ENCODE results near the gene RBM38.

DNA sequence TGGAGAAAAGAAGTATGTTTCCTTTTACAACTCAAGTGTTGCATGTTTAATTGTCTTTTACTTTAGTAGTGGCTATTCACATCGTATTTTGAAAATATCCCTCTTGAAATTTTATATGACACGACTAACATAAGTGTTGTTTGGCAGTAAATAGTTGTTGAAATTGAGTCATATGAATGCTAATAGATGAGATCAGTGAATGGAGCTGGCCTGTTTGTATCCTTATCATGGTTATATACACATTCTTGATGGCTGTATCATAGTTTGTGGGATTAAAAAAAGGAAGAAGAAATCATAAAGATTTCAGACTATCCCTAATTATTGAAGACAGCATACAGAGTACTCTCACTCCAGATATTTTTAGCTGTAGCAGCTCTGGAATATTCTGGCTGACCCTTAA lies 48.4 kb upstream of the RBM38 start:
- TF ChIP-seq EP300 (IDR thresholded peaks at IDR 0.05) = no peak
- TF ChIP-seq, protein P1, sequence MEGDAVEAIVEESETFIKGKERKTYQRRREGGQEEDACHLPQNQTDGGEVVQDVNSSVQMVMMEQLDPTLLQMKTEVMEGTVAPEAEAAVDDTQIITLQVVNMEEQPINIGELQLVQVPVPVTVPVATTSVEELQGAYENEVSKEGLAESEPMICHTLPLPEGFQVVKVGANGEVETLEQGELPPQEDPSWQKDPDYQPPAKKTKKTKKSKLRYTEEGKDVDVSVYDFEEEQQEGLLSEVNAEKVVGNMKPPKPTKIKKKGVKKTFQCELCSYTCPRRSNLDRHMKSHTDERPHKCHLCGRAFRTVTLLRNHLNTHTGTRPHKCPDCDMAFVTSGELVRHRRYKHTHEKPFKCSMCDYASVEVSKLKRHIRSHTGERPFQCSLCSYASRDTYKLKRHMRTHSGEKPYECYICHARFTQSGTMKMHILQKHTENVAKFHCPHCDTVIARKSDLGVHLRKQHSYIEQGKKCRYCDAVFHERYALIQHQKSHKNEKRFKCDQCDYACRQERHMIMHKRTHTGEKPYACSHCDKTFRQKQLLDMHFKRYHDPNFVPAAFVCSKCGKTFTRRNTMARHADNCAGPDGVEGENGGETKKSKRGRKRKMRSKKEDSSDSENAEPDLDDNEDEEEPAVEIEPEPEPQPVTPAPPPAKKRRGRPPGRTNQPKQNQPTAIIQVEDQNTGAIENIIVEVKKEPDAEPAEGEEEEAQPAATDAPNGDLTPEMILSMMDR (IDR thresholded peaks at IDR 0.05) = no peak
